Measurements from ENCODE around the gene SUPV3L1.

SUPV3L1 gene

DNA sequence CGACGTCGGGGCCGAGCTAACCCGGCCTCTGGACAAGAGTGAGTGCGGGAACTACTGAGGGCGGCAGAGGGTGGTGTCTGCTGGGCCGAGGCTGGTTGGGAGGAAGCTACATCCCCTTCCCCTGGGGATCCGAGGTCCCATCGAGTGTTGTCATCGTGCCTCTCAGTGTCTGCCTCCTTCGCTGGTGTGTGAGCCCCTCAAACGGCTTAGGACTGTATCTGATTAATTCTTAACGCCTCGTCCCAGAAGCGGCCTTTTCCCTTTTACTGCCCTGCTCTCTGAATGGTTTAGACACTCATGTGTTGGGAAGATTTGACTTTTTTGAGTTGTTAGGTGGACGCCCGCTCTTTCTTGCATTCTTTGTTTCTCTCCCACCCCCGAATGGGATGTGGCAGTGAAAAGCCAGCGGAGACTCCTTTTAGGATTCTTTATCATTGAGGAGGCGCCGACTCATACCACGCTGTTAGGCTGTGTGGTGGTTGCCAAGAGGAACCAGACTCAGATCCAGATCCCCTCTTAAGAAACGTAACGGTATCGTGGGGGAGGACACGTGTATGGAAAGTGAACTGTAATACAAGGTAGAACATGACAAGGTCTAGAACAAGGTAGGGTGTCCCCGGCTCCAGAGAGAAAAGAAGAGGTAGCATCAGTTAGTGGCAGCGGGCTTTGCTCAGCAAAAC, 631 bp downstream of the SUPV3L1 start:
- no peak for TF ChIP-seq ELF4 (IDR thresholded peaks at IDR 0.05)
- TF ChIP-seq SP1 (IDR thresholded peaks at IDR 0.05) = no peak
- TF ChIP-seq LEF1 (IDR thresholded peaks at IDR 0.05; ENCODE audit: borderline replicate concordance) = no peak
- TF ChIP-seq SUZ12 (IDR thresholded peaks at IDR 0.05) = no peak
- TF ChIP-seq BHLHE40 (IDR thresholded peaks at IDR 0.05; ENCODE audit: borderline replicate concordance) = no peak
- no peak for TF ChIP-seq FOXK2 (IDR thresholded peaks at IDR 0.05)
- no peak for TF ChIP-seq TARDBP (IDR thresholded peaks at IDR 0.05)
- no peak for TF ChIP-seq HDGF (IDR thresholded peaks at IDR 0.05; ENCODE audit: borderline replicate concordance)
- TF ChIP-seq, protein P1, sequence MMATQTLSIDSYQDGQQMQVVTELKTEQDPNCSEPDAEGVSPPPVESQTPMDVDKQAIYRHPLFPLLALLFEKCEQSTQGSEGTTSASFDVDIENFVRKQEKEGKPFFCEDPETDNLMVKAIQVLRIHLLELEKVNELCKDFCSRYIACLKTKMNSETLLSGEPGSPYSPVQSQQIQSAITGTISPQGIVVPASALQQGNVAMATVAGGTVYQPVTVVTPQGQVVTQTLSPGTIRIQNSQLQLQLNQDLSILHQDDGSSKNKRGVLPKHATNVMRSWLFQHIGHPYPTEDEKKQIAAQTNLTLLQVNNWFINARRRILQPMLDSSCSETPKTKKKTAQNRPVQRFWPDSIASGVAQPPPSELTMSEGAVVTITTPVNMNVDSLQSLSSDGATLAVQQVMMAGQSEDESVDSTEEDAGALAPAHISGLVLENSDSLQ (IDR thresholded peaks at IDR 0.05) = no peak
- no peak for TF ChIP-seq L3MBTL2 (conservative IDR thresholded peaks at IDR 0.05)
- TF ChIP-seq ARNT (IDR thresholded peaks at IDR 0.05) = no peak
- TF ChIP-seq FOXA1 (IDR thresholded peaks at IDR 0.05) = no peak
- TF ChIP-seq CTBP1 (IDR thresholded peaks at IDR 0.05; ENCODE audit: borderline replicate concordance) = no peak
- no peak for TF ChIP-seq ZNF384 (IDR thresholded peaks at IDR 0.05)
- CTCF ChIA-PET = no interaction called here
- DNase-seq (ENCODE audit: extremely low spot score) = no peak
- POLR2A ChIA-PET = interaction anchor here (1.4 kb wide), 1 partner anchor 35 kb away, joined by 5 read pairs; no protein-coding TSS in a partner anchor

- CTCF ChIA-PET = no interaction called here
- POLR2A ChIA-PET = no interaction called here
- no peak for TF ChIP-seq FOXK2 (IDR thresholded peaks at IDR 0.05)
- no peak for TF ChIP-seq SUZ12 (IDR thresholded peaks at IDR 0.05)
- no peak for TF ChIP-seq HDGF (IDR thresholded peaks at IDR 0.05; ENCODE audit: borderline replicate concordance)
- TF ChIP-seq CTBP1 (IDR thresholded peaks at IDR 0.05; ENCODE audit: borderline replicate concordance) = no peak
- TF ChIP-seq ZNF384 (IDR thresholded peaks at IDR 0.05) = no peak
- no peak for TF ChIP-seq L3MBTL2 (conservative IDR thresholded peaks at IDR 0.05)
- TF ChIP-seq, protein P1 (IDR thresholded peaks at IDR 0.05) = no peak
- no peak for TF ChIP-seq FOXA1 (IDR thresholded peaks at IDR 0.05)
- no peak for TF ChIP-seq ARNT (IDR thresholded peaks at IDR 0.05)
- TF ChIP-seq FOXM1 (IDR thresholded peaks at IDR 0.05; ENCODE audit: borderline replicate concordance) = no peak
Measured at GRCh38 chr10:69181433-69181832, 1.4 kb downstream of the SUPV3L1 start.

DNA sequence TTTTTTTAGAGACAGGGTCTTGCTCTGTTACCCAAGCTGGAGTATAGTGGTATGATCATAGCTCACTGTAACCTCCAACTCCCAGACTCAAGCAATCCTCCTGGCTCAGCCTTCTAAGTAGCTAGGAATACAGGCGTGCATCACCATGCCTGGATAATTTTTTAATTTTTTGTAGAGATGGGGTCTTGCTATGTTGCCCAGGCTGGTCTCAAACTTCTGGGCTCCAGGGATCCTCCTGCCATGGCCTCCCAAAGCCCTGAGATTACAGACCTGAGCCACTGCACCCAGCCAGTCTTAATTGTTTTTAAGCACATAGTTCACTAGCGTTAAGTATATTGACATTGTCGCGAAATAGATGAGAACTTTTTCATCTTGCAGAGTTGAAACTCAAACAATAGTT, 2.0 kb downstream of the SUPV3L1 start:
- DNase-seq (ENCODE audit: extremely low spot score) = no peak
- TF ChIP-seq SUZ12 (IDR thresholded peaks at IDR 0.05) = no peak
- TF ChIP-seq FOXK2 (IDR thresholded peaks at IDR 0.05) = no peak
- no peak for TF ChIP-seq L3MBTL2 (conservative IDR thresholded peaks at IDR 0.05)
- TF ChIP-seq ARNT (IDR thresholded peaks at IDR 0.05) = no peak
- no peak for TF ChIP-seq TARDBP (IDR thresholded peaks at IDR 0.05)
- no peak for TF ChIP-seq NFRKB (IDR thresholded peaks at IDR 0.05)
- TF ChIP-seq ZNF384 (IDR thresholded peaks at IDR 0.05) = no peak
- no peak for TF ChIP-seq SP1 (IDR thresholded peaks at IDR 0.05)
- TF ChIP-seq FOXM1 (IDR thresholded peaks at IDR 0.05; ENCODE audit: borderline replicate concordance) = no peak
- TF ChIP-seq BHLHE40 (IDR thresholded peaks at IDR 0.05; ENCODE audit: borderline replicate concordance) = no peak
- no peak for TF ChIP-seq LEF1 (IDR thresholded peaks at IDR 0.05; ENCODE audit: borderline replicate concordance)
- TF ChIP-seq, protein P1 (IDR thresholded peaks at IDR 0.05) = no peak
- no peak for TF ChIP-seq HDGF (IDR thresholded peaks at IDR 0.05; ENCODE audit: borderline replicate concordance)
- TF ChIP-seq ELF4 (IDR thresholded peaks at IDR 0.05) = no peak
- POLR2A ChIA-PET = no interaction called here
- CTCF ChIA-PET = no interaction called here

More at GRCh38 chr10:69181433-69181832, 1.4 kb downstream of the SUPV3L1 start:
- no peak for DNase-seq (ENCODE audit: extremely low spot score)

DNA sequence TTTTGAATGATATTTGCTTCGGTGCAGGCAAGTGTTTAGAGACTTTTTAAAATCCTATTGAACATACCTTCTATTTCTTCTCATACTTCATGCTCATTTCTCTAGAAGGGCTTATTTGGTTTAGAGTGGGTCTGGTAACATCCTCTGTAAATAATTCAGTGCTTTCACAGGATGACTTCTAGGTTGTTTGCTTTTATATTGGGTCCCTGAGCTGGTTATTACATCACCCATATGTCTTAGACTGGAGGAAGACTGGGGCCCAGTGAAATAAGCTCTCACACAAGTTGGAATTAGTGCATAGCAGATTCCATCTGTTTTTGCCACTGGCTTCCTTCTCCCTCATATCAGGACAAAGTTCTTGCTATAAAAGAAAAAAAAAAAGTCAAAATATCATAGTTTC, 6.5 kb downstream of the SUPV3L1 start:
- DNase-seq (ENCODE audit: extremely low spot score) = no peak
- CTCF ChIA-PET = no interaction called here
- POLR2A ChIA-PET = no interaction called here
- TF ChIP-seq L3MBTL2 (conservative IDR thresholded peaks at IDR 0.05) (no peak), TARDBP (IDR thresholded peaks at IDR 0.05) (no peak), ARNT (IDR thresholded peaks at IDR 0.05) (no peak), FOXM1 (IDR thresholded peaks at IDR 0.05; ENCODE audit: borderline replicate concordance) (no peak), FOXA1 (IDR thresholded peaks at IDR 0.05) (no peak), ELF4 (IDR thresholded peaks at IDR 0.05) (no peak), BHLHE40 (IDR thresholded peaks at IDR 0.05; ENCODE audit: borderline replicate concordance) (no peak), NFRKB (IDR thresholded peaks at IDR 0.05) (no peak), HDGF (IDR thresholded peaks at IDR 0.05; ENCODE audit: borderline replicate concordance) (no peak), SUZ12 (IDR thresholded peaks at IDR 0.05) (no peak), FOXK2 (IDR thresholded peaks at IDR 0.05) (no peak)
- TF ChIP-seq, protein P1 (IDR thresholded peaks at IDR 0.05) = no peak

DNA sequence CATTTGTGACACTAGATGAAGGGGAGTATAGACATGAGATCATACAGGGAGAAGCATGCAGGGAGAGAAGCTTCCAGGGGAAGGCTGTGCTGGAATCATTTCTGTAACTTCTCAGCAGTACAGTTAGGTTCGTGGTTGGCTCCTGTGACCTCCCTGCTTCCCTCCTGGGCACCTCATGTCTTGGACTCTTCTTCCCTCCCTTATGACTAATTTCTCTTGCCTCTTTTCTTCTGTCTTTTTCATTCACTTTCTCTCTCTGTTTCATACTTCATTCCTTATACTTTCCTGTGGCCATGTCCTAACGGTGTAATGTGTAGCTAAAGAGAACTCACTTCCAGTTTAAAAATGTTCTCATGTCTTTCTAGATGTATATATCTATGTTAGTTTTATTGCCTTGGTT, 21.0 kb downstream of the SUPV3L1 start:
- DNase-seq (ENCODE audit: extremely low spot score) = no peak
- POLR2A ChIA-PET = no interaction called here
- TF ChIP-seq SUZ12 (IDR thresholded peaks at IDR 0.05) = no peak
- no peak for TF ChIP-seq SP1 (IDR thresholded peaks at IDR 0.05)
- TF ChIP-seq TARDBP (IDR thresholded peaks at IDR 0.05) = no peak
- no peak for TF ChIP-seq NFRKB (IDR thresholded peaks at IDR 0.05)
- TF ChIP-seq FOXK2 (IDR thresholded peaks at IDR 0.05) = no peak
- TF ChIP-seq LEF1 (IDR thresholded peaks at IDR 0.05; ENCODE audit: borderline replicate concordance) = no peak
- TF ChIP-seq, protein P1 (IDR thresholded peaks at IDR 0.05) = no peak
- no peak for TF ChIP-seq ARNT (IDR thresholded peaks at IDR 0.05)
- TF ChIP-seq ELF4 (IDR thresholded peaks at IDR 0.05) = no peak
- TF ChIP-seq CTBP1 (IDR thresholded peaks at IDR 0.05; ENCODE audit: borderline replicate concordance) = no peak
- TF ChIP-seq FOXM1 (IDR thresholded peaks at IDR 0.05; ENCODE audit: borderline replicate concordance) = no peak
- no peak for TF ChIP-seq HDGF (IDR thresholded peaks at IDR 0.05; ENCODE audit: borderline replicate concordance)
- no peak for TF ChIP-seq FOXA1 (IDR thresholded peaks at IDR 0.05)
- no peak for TF ChIP-seq ZNF384 (IDR thresholded peaks at IDR 0.05)
- CTCF ChIA-PET = interaction anchor here (0.7 kb wide), 1 partner anchor 63 kb away, joined by 4 read pairs; no protein-coding TSS in a partner anchor
